MM.1S (cell line): Measurements from ENCODE around the gene SPTBN2.
A peak's percentile ranks its signal among the peaks of the same experiment; 100 is the strongest.

ENCODE experiments used
- DNase-seq: peaks from one replicate; pipeline ENCODE4 v3.0.0-alpha.2; 2015
- H2AFZ ChIP-seq: fragments of 300-600 bp; sonication (generic); 2 replicates; pipeline ENCODE4 v1.6.0; 2016; ENCODE audit warnings: antibody characterized with exemption, low read length
- H3F3A ChIP-seq: fragments of 300-600 bp; sonication (generic); 2 replicates; pipeline ENCODE4 v1.6.1; 2016; ENCODE audit warnings: mild to moderate bottlenecking, antibody characterized with exemption, low read length, moderate library complexity, mixed read lengths; ENCODE audit not compliant: insufficient read depth
- H3K27ac ChIP-seq: fragments of 300-600 bp; sonication (generic); 2 replicates; pipeline ENCODE4 v1.5.1; 2016; ENCODE audit warnings: mild to moderate bottlenecking, low read length
- H3K27me3 ChIP-seq: fragments of 300-600 bp; sonication (generic); replicated peaks from 2 replicates; pipeline ENCODE4 v1.6.0; 2016; ENCODE audit warnings: low read length; ENCODE audit not compliant: insufficient read depth
- H3K36me3 ChIP-seq: fragments of 300-600 bp; sonication (generic); replicated peaks from 2 replicates; pipeline ENCODE4 v1.6.1; 2016; ENCODE audit warnings: mild to moderate bottlenecking, low read length, mixed read lengths; ENCODE audit not compliant: insufficient read depth
- H3K4me1 ChIP-seq: fragments of 300-600 bp; sonication (generic); 2 replicates; pipeline ENCODE4 v1.6.1; 2016; ENCODE audit warnings: low read length, mixed read lengths
- H3K4me2 ChIP-seq: fragments of 300-600 bp; sonication (generic); 2 replicates; pipeline ENCODE4 v1.6.0; 2016; ENCODE audit warnings: low read depth, low read length
- H3K4me3 ChIP-seq: fragments of 300-600 bp; sonication (generic); 2 replicates; pipeline ENCODE4 v1.5.1; 2016; ENCODE audit warnings: low read length, mixed read lengths
- H3K79me2 ChIP-seq: fragments of 300-600 bp; sonication (generic); 2 replicates; pipeline ENCODE4 v1.6.1; 2016; ENCODE audit warnings: mixed run types, low read length, mixed read lengths
- H3K9ac ChIP-seq: fragments of 300-600 bp; sonication (generic); 2 replicates; pipeline ENCODE4 v1.6.1; 2016; ENCODE audit warnings: low read length, mixed read lengths
- H3K9me2 ChIP-seq: fragments of 300-600 bp; sonication (generic); replicated peaks from 2 replicates; pipeline ENCODE4 v1.6.1; 2016; ENCODE audit warnings: mild to moderate bottlenecking, low read length, mixed read lengths; ENCODE audit not compliant: insufficient read depth
- H3K9me3 ChIP-seq: fragments of 300-600 bp; sonication (generic); replicated peaks from 2 replicates; pipeline ENCODE4 v1.6.1; 2016; ENCODE audit warnings: mild to moderate bottlenecking, low read length, mixed read lengths; ENCODE audit not compliant: insufficient read depth
- H4K20me1 ChIP-seq: fragments of 300-600 bp; sonication (generic); 2 replicates; pipeline ENCODE4 v1.6.1; 2016; ENCODE audit warnings: mild to moderate bottlenecking, low read length, moderate library complexity, mixed read lengths; ENCODE audit not compliant: insufficient read depth
- EZH2 ChIP-seq: fragments of 300-600 bp; sonication (generic); optimal IDR thresholded peaks from 2 replicates; pipeline ENCODE3; 2017; ENCODE audit warnings: low read depth, mild to moderate bottlenecking, antibody characterized with exemption, low read length, mixed read lengths
- EZH2phosphoT487 ChIP-seq: fragments of 300-600 bp; sonication (generic); IDR thresholded peaks from 2 replicates; pipeline ENCODE4 v1.6.1; 2018; ENCODE audit warnings: antibody characterized with exemption, low read length
- TF ChIP-seq, protein P1 (sequence below): fragments of 300-600 bp; sonication (generic); IDR thresholded peaks from 2 replicates; pipeline ENCODE4 v1.5.1; 2016; ENCODE audit warnings: antibody characterized with exemption, low read length, mixed read lengths

The SPTBN2 gene

GRCh38 chr11:66676931-66677598 lies 52.0 kb downstream of the SPTBN2 start:
- TF ChIP-seq EZH2 (no peak), EZH2phosphoT487 (no peak)
- TF ChIP-seq, protein P1, sequence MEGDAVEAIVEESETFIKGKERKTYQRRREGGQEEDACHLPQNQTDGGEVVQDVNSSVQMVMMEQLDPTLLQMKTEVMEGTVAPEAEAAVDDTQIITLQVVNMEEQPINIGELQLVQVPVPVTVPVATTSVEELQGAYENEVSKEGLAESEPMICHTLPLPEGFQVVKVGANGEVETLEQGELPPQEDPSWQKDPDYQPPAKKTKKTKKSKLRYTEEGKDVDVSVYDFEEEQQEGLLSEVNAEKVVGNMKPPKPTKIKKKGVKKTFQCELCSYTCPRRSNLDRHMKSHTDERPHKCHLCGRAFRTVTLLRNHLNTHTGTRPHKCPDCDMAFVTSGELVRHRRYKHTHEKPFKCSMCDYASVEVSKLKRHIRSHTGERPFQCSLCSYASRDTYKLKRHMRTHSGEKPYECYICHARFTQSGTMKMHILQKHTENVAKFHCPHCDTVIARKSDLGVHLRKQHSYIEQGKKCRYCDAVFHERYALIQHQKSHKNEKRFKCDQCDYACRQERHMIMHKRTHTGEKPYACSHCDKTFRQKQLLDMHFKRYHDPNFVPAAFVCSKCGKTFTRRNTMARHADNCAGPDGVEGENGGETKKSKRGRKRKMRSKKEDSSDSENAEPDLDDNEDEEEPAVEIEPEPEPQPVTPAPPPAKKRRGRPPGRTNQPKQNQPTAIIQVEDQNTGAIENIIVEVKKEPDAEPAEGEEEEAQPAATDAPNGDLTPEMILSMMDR, result no peak
- DNase-seq, result no peak
- Histone ChIP-seq H3K36me3 (no peaks in the 10 kb centered on the region), H3K4me3 (peak overlapping the region; percentile 77), H3K9me3 (no peaks in the 10 kb centered on the region), H3K27ac (peak overlapping the region; percentile 86; the same call in 1 of the 2 replicates), H3K27me3 (no peaks in the 10 kb centered on the region), H3K79me2 (peaks cover 27% of the 10 kb centered on the region), H3K9me2 (no peaks in the 10 kb centered on the region), H3K9ac (peak overlapping the region; percentile 80), H3F3A (peaks cover 11% of the 10 kb centered on the region), H2AFZ (peak overlapping the region; percentile 87), H3K4me1 (no peaks in the 10 kb centered on the region), H3K4me2 (peak overlapping the region; percentile 83), H4K20me1 (no peaks in the 10 kb centered on the region)

GRCh38 chr11:66676282-66676919 lies 52.6 kb downstream of the SPTBN2 start:
- TF ChIP-seq EZH2 (no peak), EZH2phosphoT487 (no peak)
- TF ChIP-seq, protein P1, result no peak
- H3K4me1 ChIP-seq, result no peaks in the 10 kb centered on the region
- peaks cover 11% of the 10 kb centered on the region for H3F3A ChIP-seq
- H3K4me3 ChIP-seq, result no peak overlapping the region
- no peaks in the 10 kb centered on the region for H3K27me3 ChIP-seq
- H4K20me1 ChIP-seq, result no peaks in the 10 kb centered on the region
- no peak overlapping the region for H3K4me2 ChIP-seq
- DNase-seq, result no peak
- no peaks in the 10 kb centered on the region for H3K9me2 ChIP-seq
- H3K27ac ChIP-seq, result no peak overlapping the region
- peaks cover 33% of the 10 kb centered on the region for H3K79me2 ChIP-seq
- no peaks in the 10 kb centered on the region for H3K9me3 ChIP-seq
- H2AFZ ChIP-seq, result no peak overlapping the region
- no peak overlapping the region for H3K9ac ChIP-seq
- no peaks in the 10 kb centered on the region for H3K36me3 ChIP-seq

DNA sequence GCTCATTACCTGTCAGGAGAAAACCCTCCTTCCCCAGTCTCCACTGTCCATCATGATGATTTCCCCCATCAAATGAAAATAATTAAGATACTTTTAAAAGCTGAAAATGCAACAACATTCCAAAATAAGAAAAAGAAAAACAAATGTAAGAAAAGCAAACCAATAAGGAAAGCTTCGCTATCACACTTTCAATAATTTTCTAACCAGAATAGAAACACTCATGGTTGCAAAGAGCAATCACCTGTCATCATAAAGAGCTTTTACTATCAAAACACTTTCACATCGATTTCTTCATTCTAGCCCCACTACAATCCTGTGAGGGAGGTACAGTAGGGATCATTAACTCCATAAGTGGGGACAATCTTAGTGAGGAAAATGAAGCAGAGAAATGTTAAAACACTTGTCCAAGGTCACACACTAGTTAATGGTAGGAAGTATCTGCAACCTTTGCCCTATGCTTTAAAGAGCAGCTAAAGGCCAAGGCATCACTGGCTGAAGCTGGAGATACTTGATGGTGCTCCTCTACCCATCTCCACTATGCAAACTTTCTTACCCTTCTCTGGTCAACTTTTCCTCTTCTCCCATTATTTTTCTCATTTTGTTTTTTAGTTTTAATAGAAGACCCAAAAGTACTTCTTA lies 53.9 kb downstream of the SPTBN2 start:
- Histone ChIP-seq H2AFZ (no peak overlapping the region), H3K9me3 (no peaks in the 10 kb centered on the region), H3K4me3 (no peak overlapping the region), H3K9ac (no peak overlapping the region), H3K79me2 (peaks cover 43% of the 10 kb centered on the region), H3K27ac (no peak overlapping the region), H3K36me3 (no peaks in the 10 kb centered on the region), H4K20me1 (no peaks in the 10 kb centered on the region; the same call in 1 of the 2 replicates), H3K27me3 (no peaks in the 10 kb centered on the region), H3K4me2 (no peak overlapping the region), H3K9me2 (no peaks in the 10 kb centered on the region), H3K4me1 (no peaks in the 10 kb centered on the region), H3F3A (peaks cover 11% of the 10 kb centered on the region)
- no peak for DNase-seq
- TF ChIP-seq, protein P1, result no peak
- TF ChIP-seq EZH2 (no peak), EZH2phosphoT487 (no peak)
